NCI-H2171 treated with DMSO at 0.1 percent for 48 hours (cell line): ENCODE results near the gene TEX29.

Source experiments
- DNase-seq: peaks from one replicate; lab custom pipeline; 2025; lab: John Stamatoyannopoulos, UW

TEX29 gene

DNA sequence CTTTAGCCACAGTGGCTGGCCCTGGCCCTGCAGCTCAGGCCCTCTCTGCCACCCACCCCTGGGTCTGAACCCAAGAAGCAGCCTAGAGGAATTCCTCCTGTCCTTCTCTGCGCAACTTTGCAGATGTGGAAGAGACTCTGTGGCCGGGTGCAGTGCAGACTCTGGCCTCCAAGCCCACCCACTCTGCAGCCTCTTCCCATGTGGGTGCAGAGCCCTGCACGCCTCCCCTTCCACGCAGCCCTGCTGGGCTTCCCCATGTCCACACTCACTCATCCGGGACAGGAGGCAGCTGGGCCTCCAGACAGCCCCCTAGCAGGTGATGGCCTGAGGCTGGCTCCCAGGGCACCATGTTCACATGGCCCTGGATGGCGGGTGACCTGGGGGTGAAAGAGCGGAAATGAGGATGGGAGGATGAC, 2.5 kb downstream of the TEX29 start:
- DNase-seq = no peak

GRCh38 chr13:111323549-111323948, 3.1 kb downstream of the TEX29 start:
- no peak for DNase-seq

GRCh38 chr13:111323950-111324651, 3.7 kb downstream of the TEX29 start:
- DNase-seq = no peak

GRCh38 chr13:111324736-111325135, 4.3 kb downstream of the TEX29 start:
- DNase-seq = no peak

DNA sequence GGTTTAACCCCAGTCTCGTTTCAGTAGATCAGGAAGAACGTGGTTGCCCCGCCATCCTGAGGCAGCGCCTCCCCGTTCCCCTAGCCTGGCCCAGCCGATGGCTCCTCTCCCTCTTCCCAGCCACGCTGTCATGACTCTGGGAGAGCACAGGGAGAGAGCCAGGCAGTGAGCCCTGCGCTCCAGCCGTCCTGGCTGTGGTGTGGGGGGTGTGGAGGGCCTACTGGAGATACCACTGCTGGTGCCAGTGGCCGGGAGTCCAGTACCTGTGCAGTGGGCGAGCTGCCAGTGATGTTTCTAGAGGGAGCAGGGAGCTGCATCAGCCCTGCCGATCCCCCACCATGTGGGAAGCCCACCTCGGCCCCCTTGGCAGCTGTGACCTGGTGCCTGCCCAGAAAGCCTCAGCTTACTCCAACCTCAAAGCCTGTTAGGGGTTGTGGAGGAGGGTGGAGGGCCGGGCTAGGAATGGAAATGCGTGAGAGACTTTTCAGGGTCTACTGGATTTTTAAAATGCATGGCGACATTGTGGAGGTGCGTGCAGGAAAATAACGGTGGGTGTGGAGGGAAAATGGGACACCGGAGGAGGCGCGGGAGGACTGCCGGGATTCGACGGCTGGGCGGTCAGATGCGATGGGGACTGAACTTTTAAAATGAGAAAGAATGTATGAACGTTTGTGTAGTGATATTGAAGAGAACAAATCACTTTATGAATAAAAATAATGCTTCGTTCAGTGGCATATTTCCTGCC, 4.9 kb downstream of the TEX29 start:
- DNase-seq = no peak

GRCh38 chr13:111325941-111326620, 5.6 kb downstream of the TEX29 start:
- DNase-seq = no peak

DNA sequence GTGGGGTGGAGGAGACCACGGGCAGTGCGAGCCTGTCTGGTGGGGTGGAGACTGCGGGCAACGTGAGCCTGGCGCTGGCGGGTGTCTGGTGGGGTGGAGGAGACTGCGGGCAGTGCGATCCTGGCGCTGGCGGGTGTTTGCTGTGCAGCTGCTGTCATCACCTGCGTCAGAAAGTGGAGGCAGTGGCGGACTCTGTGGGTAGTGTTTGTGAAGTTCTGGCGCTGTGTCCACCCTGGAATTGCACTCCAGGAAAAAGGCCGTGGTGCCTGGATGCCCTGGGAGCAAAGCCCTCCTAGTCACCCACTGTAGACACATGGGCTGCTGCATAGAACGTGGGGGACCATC, 6.2 kb downstream of the TEX29 start:
- no peak for DNase-seq

GRCh38 chr13:111326981-111327642, 6.7 kb downstream of the TEX29 start:
- no peak for DNase-seq

DNA sequence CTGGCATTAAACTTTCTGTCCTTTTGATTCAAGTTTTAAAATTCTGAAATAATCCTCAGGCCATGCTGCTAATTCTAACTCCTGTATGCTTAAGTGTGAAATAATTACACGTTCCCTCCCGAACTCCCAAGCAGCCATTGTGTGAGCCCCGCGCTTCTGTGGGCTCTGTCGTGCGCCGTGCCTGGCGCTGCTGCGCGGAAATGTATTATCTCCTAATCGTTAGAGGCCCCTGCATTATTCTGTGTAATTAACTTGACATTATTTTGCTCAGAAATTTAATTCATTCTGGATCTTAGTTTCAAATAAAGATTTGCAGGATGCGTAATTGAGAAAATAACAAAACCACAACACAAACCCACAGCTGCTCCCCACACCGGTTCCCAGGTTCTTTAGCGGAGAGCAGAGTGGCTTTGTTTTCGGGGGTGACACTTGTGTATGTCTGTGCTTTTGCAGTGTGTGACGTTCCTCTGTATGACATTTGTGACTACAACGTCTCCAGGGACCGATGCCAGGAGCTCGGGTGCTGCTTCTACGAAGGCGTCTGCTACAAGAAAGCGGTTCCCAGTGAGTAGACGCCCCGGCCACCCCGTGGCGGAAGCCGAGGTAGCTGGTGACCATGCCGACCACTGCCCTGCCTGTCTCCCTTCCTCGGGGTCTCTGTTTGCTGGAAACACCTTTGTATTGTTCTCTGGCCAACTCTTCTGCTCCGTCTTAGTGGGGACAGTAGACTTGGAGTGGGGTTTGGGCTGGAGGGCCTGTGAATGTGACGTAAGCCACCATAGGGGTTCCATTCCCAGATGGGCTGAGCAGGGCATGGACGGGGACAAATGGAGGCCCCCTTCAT, 7.5 kb downstream of the TEX29 start:
- no peak for DNase-seq

- no peak for DNase-seq
Measured at GRCh38 chr13:111328574-111329410, 8.3 kb downstream of the TEX29 start.

GRCh38 chr13:111329641-111330040, 9.2 kb downstream of the TEX29 start:
- no peak for DNase-seq

DNA sequence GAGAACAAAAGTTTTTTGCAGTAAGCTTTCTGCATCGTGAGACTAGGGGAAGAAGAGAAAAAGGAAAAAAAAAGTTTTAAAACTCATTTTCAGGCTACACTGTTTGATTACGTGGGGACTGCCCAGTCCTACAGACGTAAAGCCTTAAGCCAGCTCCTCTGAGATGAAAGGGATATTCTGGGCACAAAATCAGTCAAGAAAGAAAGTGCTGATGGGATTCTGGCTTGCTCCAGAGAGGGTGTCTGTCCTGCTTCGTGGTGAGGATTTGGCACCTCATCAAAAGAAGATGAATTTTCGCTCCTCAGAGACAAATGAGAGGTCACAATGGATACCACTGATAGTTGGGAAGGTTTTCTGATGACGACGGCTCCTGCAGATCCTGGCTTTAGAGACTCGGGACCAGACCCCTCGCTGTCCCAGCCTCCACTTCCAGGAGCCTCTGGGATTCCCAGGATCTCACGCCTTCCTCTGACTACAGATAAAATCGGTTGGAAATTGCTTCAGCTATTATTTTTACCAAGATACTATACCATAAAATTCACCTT, 9.7 kb downstream of the TEX29 start:
- DNase-seq = no peak

DNA sequence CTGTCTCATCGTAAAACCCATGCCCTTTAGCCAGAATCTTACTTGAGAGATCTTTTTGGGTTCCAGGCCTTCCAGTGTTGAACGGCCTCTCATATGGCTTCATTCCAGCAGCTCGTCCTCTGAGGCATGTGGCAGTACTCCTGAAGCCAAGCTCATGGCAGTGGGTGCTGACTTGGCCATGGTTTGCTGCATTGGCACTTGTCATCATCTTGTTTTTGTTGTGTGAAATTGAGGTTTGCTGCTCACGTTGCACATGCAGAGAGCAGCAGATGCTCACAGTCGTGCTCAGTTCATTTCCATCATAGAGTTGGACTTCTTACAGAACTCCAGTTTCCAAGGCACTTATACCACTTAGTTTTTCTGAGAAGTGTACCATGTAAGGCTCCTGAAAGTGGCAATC, 14.9 kb downstream of the TEX29 start:
- DNase-seq = no peak

DNA sequence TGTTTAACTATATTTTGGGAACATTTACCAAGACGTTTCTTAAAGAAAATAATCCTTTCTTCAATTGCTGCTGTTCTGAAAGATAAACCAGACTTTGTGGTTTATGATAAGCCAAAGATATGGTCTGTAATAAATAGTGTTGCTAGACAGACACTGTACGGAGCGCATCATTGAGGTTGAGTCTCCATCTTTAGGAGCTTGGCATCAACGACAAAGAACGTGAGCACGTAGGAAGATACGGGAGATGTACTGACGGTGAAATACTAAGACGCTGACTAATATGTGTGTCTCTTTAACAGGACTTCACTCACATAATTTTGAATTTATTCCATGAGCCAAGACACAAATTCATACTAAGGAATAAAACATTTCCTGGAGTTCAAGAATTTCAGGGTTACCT, 16.2 kb downstream of the TEX29 start:
- no peak for DNase-seq

DNA sequence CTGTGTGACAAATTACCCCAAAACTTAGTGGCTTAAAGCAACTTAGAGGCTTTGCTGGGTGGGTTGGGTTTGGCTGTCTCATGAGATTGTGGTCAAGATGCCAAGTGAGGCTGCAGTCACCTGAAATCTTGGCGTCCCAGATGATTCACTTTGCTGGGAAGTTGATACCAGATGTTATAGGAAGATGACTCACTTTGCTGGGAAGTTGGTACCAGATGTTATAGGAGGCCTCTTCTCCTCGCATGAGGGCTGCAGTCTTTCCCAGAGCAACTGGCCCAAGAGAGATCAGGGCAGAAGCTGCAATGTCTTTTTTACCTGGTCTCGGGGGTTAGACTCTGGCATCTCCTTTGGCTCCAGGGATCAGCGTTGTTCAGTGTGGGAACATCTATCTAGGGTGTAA, 16.8 kb downstream of the TEX29 start:
- no peak for DNase-seq

- DNase-seq = no peak
Measured at GRCh38 chr13:111337741-111338140, 17.3 kb downstream of the TEX29 start.

- no peak for DNase-seq
Measured at GRCh38 chr13:111338841-111339240, 18.4 kb downstream of the TEX29 start.

- DNase-seq = no peak
Measured at GRCh38 chr13:111339366-111340143, 19.1 kb downstream of the TEX29 start.

DNA sequence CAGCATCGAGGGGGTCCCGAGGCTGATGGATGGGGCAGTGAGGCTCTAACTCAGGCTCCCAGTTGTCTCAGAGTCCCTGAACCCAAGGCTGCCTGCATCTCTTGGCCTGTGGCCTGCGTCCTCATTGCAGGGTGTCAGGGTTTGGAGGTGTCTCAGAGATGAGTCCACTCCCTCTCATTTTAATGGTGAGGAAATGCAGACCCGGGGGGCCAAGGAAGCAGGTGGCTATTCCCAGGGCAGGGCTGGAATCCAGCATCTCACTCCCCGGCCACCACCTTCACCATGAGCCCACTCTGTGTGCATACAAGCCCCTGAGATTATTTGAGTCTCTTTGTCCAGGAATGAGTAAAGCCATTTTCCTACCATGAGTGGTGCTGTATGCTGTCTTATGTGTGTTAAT, 21.4 kb downstream of the TEX29 start:
- no peak for DNase-seq

- DNase-seq = no peak
Measured at GRCh38 chr13:111342721-111343120, 22.3 kb downstream of the TEX29 start.
